K562 (cell line): Measurements from ENCODE around the gene FLAD1. TPM values are rescaled to one million over a fixed set of nuclear protein-coding genes. Genes with fewer than 3 reads are reported as not detected.

ENCODE experiments used
- ATAC-seq: fragments of 200-7000 bp; cut with Tn5 transposase; 3 replicates; pipeline ENCODE4 v1.9.1; 2020; ENCODE audit warnings: moderate library complexity
- BruUV-seq: library from RNA; stranded (reverse); fragments of 400-500 nt; replicated peaks from 2 replicates; lab custom pipeline; 2021; lab: Mats Ljungman, UMichigan
- CTCF ChIA-PET: fragments of 300-600 bp; formaldehyde crosslinking; extraction: SDS; loops from one replicate; lab custom pipeline; 2021; ENCODE audit warnings: low intra/inter-chr PET ratio; lab: Yijun Ruan, JAX
- POLR2A ChIA-PET: fragments of 300-600, 350-650 bp; sonication (Branson Sonifier 250); formaldehyde crosslinking; extraction: SDS; loops from one replicate; lab custom pipeline; 2021; ENCODE audit warnings: antibody characterized with exemption, inconsistent platforms; lab: Yijun Ruan, JAX
- DNase-seq, 4 experiments: peaks; one replicate each; pipeline versions ENCODE4 v3.0.0 to v3.0.0-alpha.2; 2011 to 2018; ENCODE audit warnings: low spot score in 3 of 4, mixed read lengths in 3 of 4; ENCODE audit errors: extremely low read depth in 1 of 4
- FAIRE-seq: peaks from 2 replicates; lab custom pipeline; 2011; peaks lifted over from hg19 to GRCh38; lab: Jason Lieb, UNC
- H2AFZ ChIP-seq: 2 replicates; pipeline ENCODE4 v1.6.0; 2011; ENCODE audit warnings: low read depth, low read length, control low read depth, inconsistent platforms
- H3K27ac ChIP-seq: fragments of 200-600 bp; 3 replicates; pipeline ENCODE4 v1.8.0; 2011; ENCODE audit warnings: low read depth, mild to moderate bottlenecking, control low read depth, inconsistent platforms, low read length, moderate library complexity, mixed read lengths; ENCODE audit errors: extremely low read depth
- H3K27me3 ChIP-seq, 2 experiments: fragments of 300-600 bp in 1 of 2; 2 replicates in 1 of 2; 3 replicates in 1 of 2; pipeline versions ENCODE4 v1.6.0 to v1.8.0; 2011; ENCODE audit warnings: inconsistent platforms in 2 of 2, low read length in 2 of 2, mild to moderate bottlenecking in 1 of 2, mixed read lengths in 1 of 2, moderate library complexity in 1 of 2; ENCODE audit not compliant: control insufficient read depth in 2 of 2, insufficient read depth in 2 of 2
- H3K36me3 ChIP-seq: fragments of 300-600 bp; 3 replicates; pipeline ENCODE4 v1.8.0; 2011; ENCODE audit warnings: mild to moderate bottlenecking, low read length, inconsistent platforms; ENCODE audit not compliant: control insufficient read depth, insufficient read depth
- H3K4me1 ChIP-seq, 2 experiments: fragments of 200-600 bp in 1 of 2; replicated peaks in 1 of 2; 2 replicates in 1 of 2; 3 replicates in 1 of 2; pipeline versions ENCODE4 v1.5.1 to v1.8.0; 2011; ENCODE audit warnings: inconsistent platforms in 2 of 2, low read length in 2 of 2, mild to moderate bottlenecking in 1 of 2, mixed read lengths in 1 of 2, moderate library complexity in 1 of 2; ENCODE audit not compliant: control insufficient read depth in 2 of 2, insufficient read depth in 2 of 2
- H3K4me2 ChIP-seq: 2 replicates; pipeline ENCODE4 v1.6.1; 2011; ENCODE audit warnings: low read length, control low read depth, inconsistent platforms, mixed read lengths; ENCODE audit not compliant: insufficient read depth
- H3K4me3 ChIP-seq: fragments of 200-600 bp; sonication (generic), shearing (Covaris generic); 2 replicates; pipeline ENCODE4 v1.5.1; 2016; ENCODE audit warnings: control low read depth, inconsistent platforms
- H3K79me2 ChIP-seq: fragments of 200-600 bp; 3 replicates; pipeline ENCODE4 v1.8.0; 2011; ENCODE audit warnings: low read length, inconsistent platforms; ENCODE audit not compliant: control insufficient read depth, insufficient read depth
- H3K9ac ChIP-seq, 2 experiments: 2 replicates each; pipeline versions ENCODE4 v1.6.0 to v1.6.1; 2011; ENCODE audit warnings: low read depth in 2 of 2, low read length in 2 of 2, control low read depth in 1 of 2, inconsistent platforms in 1 of 2, mild to moderate bottlenecking in 1 of 2, mixed read lengths in 1 of 2; ENCODE audit not compliant: insufficient read depth in 1 of 2
- H3K9me1 ChIP-seq: one replicate; pipeline ENCODE4 v1.6.0; 2011; ENCODE audit warnings: inconsistent platforms, mild to moderate bottlenecking, low read length, moderate library complexity; ENCODE audit not compliant: control insufficient read depth, insufficient read depth
- H3K9me3 ChIP-seq: replicated peaks from 2 replicates; pipeline ENCODE4 v1.5.1; 2011; ENCODE audit warnings: low read depth, low read length, inconsistent platforms; ENCODE audit not compliant: control insufficient read depth, insufficient read depth
- H4K20me1 ChIP-seq: replicated peaks from 2 replicates; pipeline ENCODE4 v1.6.1; 2011; ENCODE audit warnings: low read length, inconsistent platforms, mixed read lengths; ENCODE audit not compliant: control insufficient read depth, insufficient read depth
- BRD9 ChIP-seq: fragments of 450-650 bp; IDR thresholded peaks from 2 replicates; pipeline ENCODE4 v1.6.1; 2018; ENCODE audit warnings: low read depth; ENCODE audit not compliant: partially characterized antibody
- CREB5 ChIP-seq: fragments of 250-450 bp; sonication (Bioruptor Pico); IDR thresholded peaks from 2 replicates; pipeline ENCODE4 v1.5.0; 2020; ENCODE audit warnings: mild to moderate bottlenecking
- ETV5 ChIP-seq: sonication (generic); formaldehyde crosslinking; IDR thresholded peaks from 2 replicates; pipeline ENCODE4 v1.4.0; 2020; ENCODE audit warnings: low read depth, mild to moderate bottlenecking, missing genetic modification reagents
- FOXJ3 ChIP-seq: sonication (generic); formaldehyde crosslinking; IDR thresholded peaks from 2 replicates; pipeline ENCODE4 v1.4.0; 2020; ENCODE audit warnings: mild to moderate bottlenecking, missing genetic modification reagents
- GTF2A2 ChIP-seq: IDR thresholded peaks from 2 replicates; pipeline ENCODE4 v1.6.1; 2016; ENCODE audit warnings: mild to moderate bottlenecking, missing genetic modification characterization, missing compliant biosample characterization
- HDAC1 ChIP-seq, 2 experiments: fragments of 450-650 bp; IDR thresholded peaks; 2 replicates each; pipeline ENCODE4 v1.6.1; 2016 to 2017; ENCODE audit warnings: inconsistent platforms in 1 of 2, mild to moderate bottlenecking in 1 of 2, moderate library complexity in 1 of 2
- LARP7 ChIP-seq: fragments of 450-650 bp; IDR thresholded peaks from 2 replicates; pipeline ENCODE4 v1.6.1; 2016
- NCOA6 ChIP-seq: fragments of 450-650 bp; IDR thresholded peaks from 2 replicates; pipeline ENCODE4 v1.6.1; 2017; ENCODE audit warnings: mild to moderate bottlenecking
- NFE2 ChIP-seq: IDR thresholded peaks from 2 replicates; pipeline ENCODE4 v1.6.1; 2014; ENCODE audit warnings: antibody characterized with exemption, low read depth
- NFXL1 ChIP-seq: fragments of 450-650 bp; formaldehyde crosslinking; IDR thresholded peaks from 2 replicates; pipeline ENCODE4 v1.4.0; 2021; ENCODE audit warnings: mild to moderate bottlenecking
- POLR3A ChIP-seq: IDR thresholded peaks from 2 replicates; pipeline ENCODE4 v1.6.1; 2011; ENCODE audit warnings: borderline replicate concordance, mild to moderate bottlenecking, moderate library complexity; ENCODE audit not compliant: insufficient read length, insufficient read depth; ENCODE audit errors: extremely low read depth
- RBM14 ChIP-seq: fragments of 200-400 bp; formaldehyde crosslinking; IDR thresholded peaks from 2 replicates; pipeline ENCODE4 v1.6.1; 2018; ENCODE audit warnings: low read depth, mild to moderate bottlenecking, low read length, moderate library complexity, borderline replicate concordance; ENCODE audit not compliant: insufficient read depth
- RBM17 ChIP-seq: fragments of 200-400 bp; formaldehyde crosslinking; IDR thresholded peaks from 2 replicates; pipeline ENCODE4 v1.6.1; 2017; ENCODE audit warnings: low read depth, mild to moderate bottlenecking, low read length, borderline replicate concordance
- SNIP1 ChIP-seq: fragments of 450-650 bp; IDR thresholded peaks from 2 replicates; pipeline ENCODE4 v1.7.1; 2017; ENCODE audit warnings: low read depth, mild to moderate bottlenecking
- TCF7 ChIP-seq: sonication (generic); IDR thresholded peaks from 2 replicates; pipeline ENCODE4 v1.6.1; 2016; ENCODE audit warnings: antibody characterized with exemption, borderline replicate concordance
- ZNF134 ChIP-seq: fragments of 250-450 bp; sonication (Bioruptor Pico); conservative IDR thresholded peaks from 2 replicates; pipeline ENCODE4 v1.4.0; 2020
- ZNF347 ChIP-seq: fragments of 450-650 bp; formaldehyde crosslinking; IDR thresholded peaks from 2 replicates; pipeline ENCODE4 v1.4.0; 2020; ENCODE audit warnings: low read depth, mild to moderate bottlenecking, moderate library complexity
- ZNF586 ChIP-seq: fragments of 450-650 bp; formaldehyde crosslinking; conservative IDR thresholded peaks from 2 replicates; pipeline ENCODE4 v1.4.0; 2020; ENCODE audit warnings: mild to moderate bottlenecking, moderate library complexity
- ZNF696 ChIP-seq: fragments of 250-450 bp; sonication (Bioruptor Pico); conservative IDR thresholded peaks from 2 replicates; pipeline ENCODE4 v1.4.0; 2020; ENCODE audit warnings: mild to moderate bottlenecking, moderate library complexity
- WGBS: fragments of 100-300 bp; shearing (Covaris generic); methylation state at CpG from one replicate; pipeline ENCODE4 v1.1.6; 2016; ENCODE audit warnings: low coverage, mixed read lengths; ENCODE audit not compliant: insufficient coverage; ENCODE audit errors: missing lambda C conversion rate; 5-methylcytosine and 5-hydroxymethylcytosine counted together
- in situ Hi-C: fragments of 300-500 bp; cut with MboI; formaldehyde crosslinking; loops from 4 replicates; pipeline ENCODE4 v1.15.0; 2018; ENCODE audit warnings: inconsistent platforms, mixed read lengths
- intact Hi-C: fragments of 100-400 bp; cut with micrococcal nuclease; formaldehyde crosslinking; loops from 2 replicates; pipeline ENCODE4 v1.14.2; 2022
- polyA plus RNA-seq, 8 experiments: library from polyadenylated mRNA; depleted of rRNA in 4 of 8; stranded (reverse) in 5 of 8; unstranded in 3 of 8; fragments of >200 nt; fragmentation: Nextera tagmentation in 2 of 8; fragmentation: Illumina TruSeq in 1 of 8; extraction: Ambion mirVana in 2 of 8; extraction: Trizol in 1 of 8; gene quantifications; 2 replicates each; pipeline versions ENCODE4 v1.2.1 to v1.2.3, GENCODE V29; 2011 to 2014; ENCODE audit warnings: inconsistent platforms in 1 of 8, missing spikeins in 1 of 8
- total RNA-seq, 7 experiments: library from RNA; depleted of rRNA in 6 of 7; stranded (reverse); fragments of >200 nt in 6 of 7; fragmentation: Illumina TruSeq in 2 of 7; extraction: Trizol in 2 of 7; gene quantifications; 2 replicates each; pipeline versions ENCODE4 v1.2.1 to v1.2.3, GENCODE V29; 2011 to 2021; ENCODE audit warnings: low replicate concordance in 1 of 7
- TF ChIP-seq, protein P1 (sequence below): sonication (generic); formaldehyde crosslinking; IDR thresholded peaks from 2 replicates; pipeline ENCODE4 v1.8.0; 2022; ENCODE audit warnings: mild to moderate bottlenecking, missing genetic modification reagents, borderline replicate concordance

FLAD1 gene
- total and polyA plus RNA-seq, 9 of the 15 experiments (the other 6 are each of a cell fraction or from before 2014, with no cell fraction given): 24.9 to 85.8 (median 67.0) TPM

DNA sequence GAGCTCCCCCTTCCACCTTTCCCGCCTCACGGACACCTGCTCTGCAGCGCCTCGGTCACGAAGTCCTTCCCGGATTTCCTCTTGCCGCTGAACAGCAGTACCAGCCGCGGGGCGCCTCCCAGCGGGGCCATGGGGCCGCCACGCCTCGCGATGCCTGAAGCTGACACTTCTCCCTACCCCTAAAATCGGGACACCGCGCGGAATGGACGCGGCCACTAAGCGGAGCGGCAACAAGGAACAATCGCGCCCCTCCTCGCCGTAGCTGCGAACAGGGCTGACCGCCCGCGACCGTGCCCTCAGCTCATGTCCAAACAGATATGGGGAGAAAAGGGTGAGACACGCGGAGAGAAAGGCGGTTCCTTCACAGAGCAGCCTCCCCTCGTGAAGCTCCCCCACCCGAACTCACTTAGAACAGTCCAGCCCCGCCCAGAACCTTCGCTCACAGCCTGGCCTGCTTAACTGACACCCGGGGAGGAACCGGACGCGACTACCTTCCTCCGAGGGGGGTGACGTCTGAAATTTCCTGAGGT is 46.5 kb upstream of the FLAD1 start, which contains the start of gene PMVK:
TSS of gene PMVK (minus strand) at position 165 of the 530 bp plus-strand sequence. CDS start at position 131, 34 bp downstream.
- Histone ChIP-seq H3K4me1 (peaks cover 18 to 37% of the 10 kb centered on the region in 2 experiments; a peak in 4 of 5 replicates), H3K9me1 (no peaks in the 10 kb centered on the region), H3K4me3 (peak within 1 kb of the TSS; percentile 53), H3K36me3 (no peaks in the 10 kb centered on the region), H3K9me3 (no peaks in the 10 kb centered on the region), H3K27me3 (no peaks in the 10 kb centered on the region), H4K20me1 (no peaks in the 10 kb centered on the region), H3K79me2 (peaks cover 3% of the 10 kb centered on the region; the same call in 1 of the 3 replicates), H2AFZ (peak within 1 kb of the TSS; percentile 100), H3K27ac (peak within 1 kb of the TSS; percentile 100), H3K9ac (peak within 1 kb of the TSS; percentile 97 to 99), H3K4me2 (peak within 1 kb of the TSS; percentile 98)
- intact Hi-C loops (loop anchor here (2.0 to 5.0 kb wide), 3 partner anchors 52 to 378 kb away; partner anchors contain the start of gene UBE2Q1), in situ Hi-C loops (no loop called here)
- 0% methylated on average over 41 of the region's 45 CpGs for WGBS
- ChIA-PET POLR2A (interaction anchor here (0.5 to 1.6 kb wide), 21 partner anchors 9 to 1593 kb away, joined by 3 to 9 read pairs (median 3); partner anchors contain the start of genes LENEP and PYGO2), CTCF (interaction anchor here (0.6 kb wide), 1 partner anchor 71 kb away, joined by 4 read pairs; no protein-coding TSS in a partner anchor)
- DNase-seq (peak; percentile 97 to 98 (median 97)), ATAC-seq (peak; percentile 95), FAIRE-seq (peak; percentile 94)
- BruUV-seq: no TSS peak
- TF ChIP-seq RBM17 (no peak), NCOA6 (no peak), BRD9 (peak; percentile 11), GTF2A2 (tag) (no peak), LARP7 (peak; percentile 59; the same call in 1 of the 2 replicates), HDAC1 (IDR thresholded peaks at IDR 0.05) (peak in 1 of 2 experiments; percentile 94; a peak in 2 of 4 replicates), ZNF696 (no peak), TCF7 (no peak), RBM14 (no peak), ZNF134 (CRISPR knock-in tag) (no peak), ZNF586 (CRISPR knock-in tag) (no peak), ETV5 (CRISPR knock-in tag) (peak; percentile 96), NFXL1 (CRISPR knock-in tag) (no peak), POLR3A (no peak), CREB5 (CRISPR knock-in tag) (no peak), FOXJ3 (CRISPR knock-in tag) (no peak), ZNF347 (CRISPR knock-in tag) (no peak), SNIP1 (no peak), NFE2 (0 out of 2 replicates have a peak, but pooled peaks have one; percentile 16)
- TF ChIP-seq, protein P1, sequence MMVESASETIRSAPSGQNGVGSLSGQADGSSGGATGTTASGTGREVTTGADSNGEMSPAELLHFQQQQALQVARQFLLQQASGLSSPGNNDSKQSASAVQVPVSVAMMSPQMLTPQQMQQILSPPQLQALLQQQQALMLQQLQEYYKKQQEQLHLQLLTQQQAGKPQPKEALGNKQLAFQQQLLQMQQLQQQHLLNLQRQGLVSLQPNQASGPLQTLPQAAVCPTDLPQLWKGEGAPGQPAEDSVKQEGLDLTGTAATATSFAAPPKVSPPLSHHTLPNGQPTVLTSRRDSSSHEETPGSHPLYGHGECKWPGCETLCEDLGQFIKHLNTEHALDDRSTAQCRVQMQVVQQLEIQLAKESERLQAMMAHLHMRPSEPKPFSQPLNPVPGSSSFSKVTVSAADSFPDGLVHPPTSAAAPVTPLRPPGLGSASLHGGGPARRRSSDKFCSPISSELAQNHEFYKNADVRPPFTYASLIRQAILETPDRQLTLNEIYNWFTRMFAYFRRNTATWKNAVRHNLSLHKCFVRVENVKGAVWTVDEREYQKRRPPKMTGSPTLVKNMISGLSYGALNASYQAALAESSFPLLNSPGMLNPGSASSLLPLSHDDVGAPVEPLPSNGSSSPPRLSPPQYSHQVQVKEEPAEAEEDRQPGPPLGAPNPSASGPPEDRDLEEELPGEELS (CRISPR knock-in tag): peak; percentile 90
